AG04450 (cell line): ENCODE measurements around the gene SETD5. TPM values are rescaled to one million over a fixed set of nuclear protein-coding genes. Genes with fewer than 3 reads are reported as not detected.

Experiments used
- CTCF ChIA-PET: fragments of 300-600, 350-600 bp; formaldehyde crosslinking; extraction: SDS; loops from one replicate; lab custom pipeline; 2022; ENCODE audit warnings: antibody characterized with exemption, inconsistent platforms; lab: Charles Lee
- POLR2A ChIA-PET: fragments of 350-600 bp; formaldehyde crosslinking; extraction: SDS; loops from one replicate; lab custom pipeline; 2021; ENCODE audit warnings: antibody characterized with exemption, inconsistent platforms; lab: Yijun Ruan, JAX
- DNase-seq: peaks from one replicate; pipeline ENCODE4 v3.0.0-alpha.2; 2011; ENCODE audit warnings: low read depth, low spot score
- H3K27ac ChIP-seq: one replicate; pipeline ENCODE4 v1.5.1; 2012; ENCODE audit warnings: low read depth, low read length, control low read depth
- H3K27me3 ChIP-seq: one replicate; pipeline ENCODE4 v1.6.0; 2012; ENCODE audit warnings: low read length; ENCODE audit not compliant: control insufficient read depth, insufficient read depth
- H3K4me3 ChIP-seq: 2 replicates; pipeline ENCODE4 v1.5.1; 2011; ENCODE audit warnings: mild to moderate bottlenecking, low read depth, low read length, control low read depth
- H3K9me3 ChIP-seq: 2 replicates; pipeline ENCODE4 v1.5.1; 2012; ENCODE audit warnings: low read length; ENCODE audit not compliant: control insufficient read depth, insufficient read depth
- CTCF ChIP-seq: IDR thresholded peaks from 2 replicates; pipeline ENCODE4 v1.5.1; 2011; ENCODE audit warnings: low read depth, low read length, control low read depth, inconsistent platforms
- polyA plus RNA-seq: library from polyadenylated mRNA; depleted of rRNA; stranded (reverse); fragments of >200 nt; gene quantifications from 2 replicates; pipeline ENCODE4 v1.2.3, GENCODE V29; 2011

Gene SETD5
- polyA plus RNA-seq, 1 experiment = 75.0 TPM

GRCh38 chr3:9385187-9386077, 12.0 kb upstream of the SETD5 start:
- POLR2A ChIA-PET = interaction anchor here (1.2 kb wide), 1 partner anchor 11 kb away, joined by 7 read pairs; no protein-coding TSS in a partner anchor
- TF ChIP-seq CTCF = no peak
- no peaks in the 10 kb centered on the region for H3K27me3 ChIP-seq
- DNase-seq = no peak
- no peaks in the 10 kb centered on the region for H3K9me3 ChIP-seq
- H3K27ac ChIP-seq = no peak overlapping the region
- H3K4me3 ChIP-seq = no peak overlapping the region
- CTCF ChIA-PET = interaction anchor here (1.7 kb wide), 1 partner anchor 38 kb away, joined by 7 read pairs; no protein-coding TSS in a partner anchor

GRCh38 chr3:9386078-9386459, 11.3 kb upstream of the SETD5 start:
- ChIA-PET CTCF (no interaction called here), POLR2A (interaction anchor here (1.2 kb wide), 1 partner anchor 11 kb away, joined by 7 read pairs; no protein-coding TSS in a partner anchor)
- no peaks in the 10 kb centered on the region for H3K27me3 ChIP-seq
- H3K9me3 ChIP-seq = no peaks in the 10 kb centered on the region
- DNase-seq = no peak
- H3K27ac ChIP-seq = no peak overlapping the region
- H3K4me3 ChIP-seq = no peak overlapping the region
- TF ChIP-seq CTCF = no peak

GRCh38 chr3:9386501-9387321, 10.7 kb upstream of the SETD5 start:
- no peak overlapping the region for H3K27ac ChIP-seq
- DNase-seq = no peak
- H3K9me3 ChIP-seq = no peaks in the 10 kb centered on the region
- no peaks in the 10 kb centered on the region for H3K27me3 ChIP-seq
- POLR2A ChIA-PET = interaction anchor here (1.2 kb wide), 1 partner anchor 10 kb away, joined by 7 read pairs; no protein-coding TSS in a partner anchor
- no peak overlapping the region for H3K4me3 ChIP-seq
- CTCF ChIA-PET = interaction anchor here (0.6 kb wide), 1 partner anchor 104 kb away, joined by 4 read pairs; no protein-coding TSS in a partner anchor
- TF ChIP-seq CTCF = no peak

GRCh38 chr3:9387322-9387655, 10.1 kb upstream of the SETD5 start:
- no peaks in the 10 kb centered on the region for H3K27me3 ChIP-seq
- no peak for TF ChIP-seq CTCF
- no peaks in the 10 kb centered on the region for H3K9me3 ChIP-seq
- H3K4me3 ChIP-seq = no peak overlapping the region
- no peak for DNase-seq
- CTCF ChIA-PET = no interaction called here
- H3K27ac ChIP-seq = no peak overlapping the region
- POLR2A ChIA-PET = interaction anchor here (0.5 kb wide), 1 partner anchor 30 kb away, joined by 3 read pairs; no protein-coding TSS in a partner anchor
